HG03095 (cell line): ENCODE results near the gene CDC25B.
A peak's percentile ranks its signal among the peaks of the same experiment; 100 is the strongest.

ENCODE experiments used
- ATAC-seq: cut with Tn5 transposase; IDR thresholded peaks from one replicate; pipeline ENCODE4 v1.9.1; 2021; ENCODE audit warnings: moderate library complexity; ENCODE audit not compliant: unreplicated experiment

Gene CDC25B

DNA sequence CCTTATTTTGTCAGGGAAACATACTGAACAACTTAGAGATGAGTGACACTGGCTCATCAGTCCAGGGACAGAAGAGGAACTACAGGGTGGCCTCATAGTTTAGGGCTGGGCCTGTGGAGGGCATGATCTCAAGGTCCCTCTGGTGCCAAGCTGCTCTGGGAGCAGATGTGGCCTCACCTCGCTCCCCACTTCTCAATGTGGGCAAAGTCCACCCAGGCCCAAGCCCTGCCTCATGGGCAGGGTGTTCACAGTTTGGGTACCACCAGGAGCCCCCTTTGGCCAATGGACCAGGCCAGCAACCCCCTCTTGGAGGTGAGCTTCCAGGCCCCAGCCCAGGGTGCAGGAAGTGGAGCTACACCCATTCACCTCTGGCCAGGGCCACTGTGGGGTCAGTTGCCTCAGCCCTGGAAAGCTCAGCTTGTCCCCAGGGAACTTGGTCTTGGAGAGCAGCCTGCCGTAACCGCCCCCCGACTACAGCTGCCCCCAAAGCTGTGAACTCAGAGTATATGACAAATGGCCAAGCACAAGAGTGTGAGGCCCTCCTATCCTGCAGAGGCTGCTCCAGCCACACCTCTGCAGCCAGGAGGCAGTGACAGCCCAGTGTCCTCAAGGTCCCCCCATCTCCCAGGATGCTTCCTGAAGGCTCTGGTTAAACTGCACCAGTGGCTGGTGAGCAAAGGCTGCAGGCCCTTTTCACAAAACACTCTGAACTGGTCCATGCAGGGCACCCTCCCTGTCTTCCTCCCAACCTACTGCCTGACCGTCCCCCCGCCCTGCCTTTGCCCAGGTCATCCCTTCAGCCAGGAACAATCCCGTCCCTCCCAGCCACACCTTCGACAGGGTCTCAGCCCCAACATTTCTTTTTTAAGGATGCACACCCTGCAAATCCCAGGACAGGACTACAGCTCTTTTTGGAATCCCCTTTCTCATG lies 32.2 kb upstream of the CDC25B start:
- ATAC-seq: no peak

DNA sequence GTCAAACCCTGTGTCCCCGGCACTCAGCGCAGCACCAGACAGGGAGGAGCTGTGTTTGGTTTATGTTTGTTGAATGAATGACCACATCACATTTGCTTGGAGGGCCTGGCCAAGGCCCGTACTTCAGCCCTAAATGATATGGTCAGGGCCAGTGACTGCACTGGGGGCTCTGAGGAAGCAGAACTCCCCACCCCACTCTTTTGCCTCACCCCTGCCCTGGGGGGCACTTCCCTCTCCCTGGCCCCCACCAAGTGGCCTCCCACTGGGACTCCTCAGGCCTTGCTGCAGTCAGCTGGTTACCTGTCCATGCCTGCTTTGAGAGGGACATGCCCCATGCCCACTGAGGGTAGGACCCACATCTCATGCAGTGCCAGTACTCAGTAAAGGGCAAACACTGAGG lies 31.5 kb upstream of the CDC25B start:
- ATAC-seq: no peak

DNA sequence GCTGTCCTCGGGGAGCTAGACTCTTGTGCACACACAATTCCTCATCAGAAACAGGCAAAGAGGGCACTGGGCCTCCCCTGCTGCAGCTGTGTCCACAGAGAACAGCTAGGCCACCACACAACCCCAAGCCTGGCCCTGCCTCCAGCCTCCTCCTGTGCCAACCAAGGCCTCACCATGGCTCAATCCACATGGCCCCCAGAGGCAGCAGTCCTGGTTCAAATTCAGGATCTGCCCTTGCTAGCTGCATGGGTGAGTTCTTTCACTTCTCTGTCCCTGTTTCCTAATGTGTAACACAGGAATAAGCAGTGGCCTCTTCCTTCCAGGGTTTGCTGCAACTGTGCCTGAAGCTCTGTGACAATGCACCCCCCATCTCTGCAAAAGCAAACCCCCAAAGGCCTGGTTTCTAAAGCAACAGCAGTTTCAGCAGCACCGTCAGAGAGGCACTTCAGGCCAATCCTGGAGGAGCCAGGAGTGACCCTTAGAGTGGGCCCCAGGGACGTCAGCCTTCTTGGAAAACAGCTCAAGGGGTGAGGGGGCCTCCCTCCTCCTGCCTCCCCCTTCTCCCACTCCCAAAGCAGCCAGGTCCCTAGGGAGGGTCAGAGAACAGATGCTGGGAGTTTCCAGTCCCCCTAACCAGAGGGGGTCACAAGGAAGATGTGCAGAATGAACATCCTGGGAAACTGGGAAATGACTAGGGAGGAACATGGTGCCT lies 30.8 kb upstream of the CDC25B start:
- ATAC-seq: no peak

DNA sequence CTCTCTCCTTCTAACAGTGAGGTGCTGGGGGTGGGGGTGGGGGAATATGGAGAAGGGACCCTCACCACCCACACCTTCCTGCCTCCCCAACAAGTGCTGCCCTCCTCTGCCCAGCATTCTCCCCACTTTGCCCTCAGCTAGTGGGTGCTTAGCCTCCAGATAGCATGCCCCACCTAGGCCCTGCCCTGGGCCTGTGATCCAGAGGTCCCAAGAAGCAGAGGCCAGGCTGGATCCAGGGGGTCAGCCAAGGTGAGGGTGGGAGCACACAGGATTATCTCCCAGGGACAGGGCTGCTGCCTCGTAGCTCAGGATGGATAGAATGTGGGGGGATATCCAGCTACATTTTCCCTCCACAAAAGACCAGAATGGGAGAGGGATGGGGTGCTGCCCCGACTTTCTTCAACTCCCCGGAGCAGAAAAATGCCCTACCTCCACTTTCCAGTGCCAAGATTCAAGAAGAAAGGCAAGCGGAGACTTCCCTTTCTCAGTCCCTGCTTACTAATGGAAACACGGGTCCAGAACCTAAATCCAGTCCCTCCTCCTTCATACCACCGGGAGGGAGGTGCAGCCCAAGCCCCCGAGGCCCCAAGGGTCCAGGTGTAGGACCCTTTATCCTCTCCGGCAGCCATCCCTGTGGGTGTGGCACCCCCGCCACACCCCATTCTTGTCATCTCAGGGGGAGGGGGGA lies 29.5 kb upstream of the CDC25B start:
- ATAC-seq: no peak

DNA sequence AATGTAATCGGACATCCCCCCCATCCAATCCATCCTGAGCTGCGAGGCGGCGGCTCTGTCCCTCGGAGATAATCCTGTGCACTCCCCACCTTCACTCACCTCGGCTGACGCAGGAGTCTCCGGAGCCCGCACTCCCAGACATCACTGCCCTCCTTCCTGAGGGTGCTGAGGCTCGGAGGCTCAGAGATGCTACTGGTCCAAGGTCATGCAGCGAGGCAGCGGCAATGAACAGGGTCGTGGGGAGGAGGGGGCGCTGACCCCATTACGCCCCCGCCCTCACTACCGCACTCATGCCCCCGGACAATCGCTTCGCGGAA lies 29.0 kb upstream of the CDC25B start:
- no peak for ATAC-seq

DNA sequence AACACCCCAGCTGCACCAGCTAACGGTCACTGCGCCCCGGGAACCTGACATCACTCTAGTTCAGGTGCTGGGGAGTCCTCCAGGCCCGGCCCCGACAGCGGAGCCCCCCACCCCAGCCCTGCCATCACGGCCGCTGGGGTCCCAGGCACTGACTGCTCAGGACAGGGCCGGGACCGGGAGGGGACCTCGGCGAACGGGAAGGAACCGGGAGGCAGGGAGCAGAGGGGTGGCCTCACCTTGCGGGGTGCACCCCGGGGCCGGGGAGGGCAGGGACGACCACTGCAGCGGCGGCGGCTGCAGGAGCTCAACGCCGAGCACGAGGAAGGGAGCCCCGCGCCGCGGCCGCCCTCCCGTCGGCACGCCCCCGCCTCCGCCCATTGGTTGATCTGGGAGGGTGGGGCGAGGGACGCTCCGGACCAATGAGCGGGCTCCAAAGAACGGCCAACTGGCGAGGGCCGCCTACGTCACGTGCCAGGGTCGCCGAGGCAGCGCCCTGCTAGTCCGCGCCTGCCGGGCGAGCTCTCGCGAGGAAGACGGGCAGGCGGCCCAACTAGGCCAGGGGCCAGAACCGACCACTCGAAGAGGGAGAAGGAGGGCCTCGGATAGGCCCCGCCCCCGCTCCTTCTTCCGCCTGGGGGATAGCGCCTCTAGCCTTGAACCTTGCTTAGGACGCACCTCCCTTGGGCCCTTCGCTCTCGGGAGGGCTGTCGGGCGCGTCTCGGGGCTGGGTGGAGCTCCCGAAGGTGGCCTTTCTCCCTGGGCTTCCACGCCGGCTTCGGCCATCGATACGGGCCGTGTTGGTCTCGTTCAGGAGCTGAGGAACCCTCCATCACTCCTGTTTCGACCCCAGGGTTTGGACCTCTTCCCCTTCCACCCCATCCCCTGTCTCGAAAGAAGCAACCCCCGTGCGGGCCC lies 28.4 kb upstream of the CDC25B start, which contains the start of gene ADISSP:
Gene ADISSP, minus strand, starts transcription at position 327 of the 915 bp plus-strand sequence. CDS start 7,653 bp downstream, outside the sequence.
- ATAC-seq: peak; percentile 91

DNA sequence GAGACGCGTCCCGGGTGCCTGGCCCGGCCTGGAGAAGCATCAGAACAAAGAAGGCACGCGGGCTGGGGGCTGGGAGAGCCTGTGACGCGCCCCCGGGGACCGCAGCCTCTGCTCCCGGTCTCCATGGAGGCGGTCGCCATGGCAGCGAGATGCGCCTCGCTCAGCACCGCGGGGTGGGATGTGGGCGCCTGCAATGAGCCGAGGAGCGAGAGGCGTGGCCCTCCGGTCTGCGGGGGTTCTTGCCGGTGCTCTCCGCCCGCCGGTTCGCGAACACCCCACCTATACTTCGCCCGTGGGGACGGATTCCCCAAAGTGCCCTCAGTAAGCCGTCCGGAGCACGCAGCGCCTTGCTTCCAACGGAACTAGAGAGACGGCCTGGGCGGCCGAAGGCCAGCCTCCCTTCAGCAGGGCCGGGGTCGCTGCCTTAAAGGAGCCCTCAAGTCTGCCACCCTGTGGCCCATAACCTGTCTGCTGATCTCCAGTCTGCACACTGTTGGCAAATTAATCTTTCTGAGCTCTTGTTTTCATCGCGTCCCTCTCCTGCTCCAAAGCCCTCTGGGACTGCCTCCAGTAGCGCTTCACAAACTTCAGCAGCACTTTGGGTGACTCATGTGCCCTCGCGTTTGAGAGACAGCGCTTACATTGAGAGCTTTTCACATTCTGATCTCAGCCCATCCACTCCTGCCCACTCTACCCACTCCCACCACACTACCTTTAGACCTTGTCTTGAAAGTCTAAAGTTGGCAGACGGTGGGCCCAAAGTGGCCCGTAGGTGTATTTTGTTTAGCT lies 27.6 kb upstream of the CDC25B start:
- ATAC-seq: peak; percentile 31

DNA sequence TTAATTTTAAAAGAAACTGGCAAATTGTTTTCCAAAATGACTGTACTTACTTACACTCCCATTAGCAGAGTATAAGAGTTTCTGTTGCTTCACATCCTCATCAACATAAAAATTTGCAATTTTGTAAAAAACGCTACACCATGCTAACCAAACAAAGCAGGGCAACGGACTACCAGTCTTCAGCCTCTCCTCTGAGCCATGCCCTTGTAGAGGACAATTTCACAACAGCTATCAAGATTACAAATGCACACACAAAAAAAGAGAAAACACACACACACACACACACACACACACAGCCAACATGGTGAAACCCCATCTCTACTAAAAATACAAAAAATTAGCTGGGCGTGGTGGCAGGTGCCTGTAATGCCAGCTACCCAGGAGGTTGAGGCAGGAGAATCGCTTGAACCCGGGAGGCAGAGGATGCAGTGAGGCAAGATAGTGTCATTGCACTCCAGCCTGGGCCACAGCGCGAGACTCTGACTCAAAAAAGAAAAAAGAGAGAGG lies 24.5 kb upstream of the CDC25B start:
- ATAC-seq: no peak

DNA sequence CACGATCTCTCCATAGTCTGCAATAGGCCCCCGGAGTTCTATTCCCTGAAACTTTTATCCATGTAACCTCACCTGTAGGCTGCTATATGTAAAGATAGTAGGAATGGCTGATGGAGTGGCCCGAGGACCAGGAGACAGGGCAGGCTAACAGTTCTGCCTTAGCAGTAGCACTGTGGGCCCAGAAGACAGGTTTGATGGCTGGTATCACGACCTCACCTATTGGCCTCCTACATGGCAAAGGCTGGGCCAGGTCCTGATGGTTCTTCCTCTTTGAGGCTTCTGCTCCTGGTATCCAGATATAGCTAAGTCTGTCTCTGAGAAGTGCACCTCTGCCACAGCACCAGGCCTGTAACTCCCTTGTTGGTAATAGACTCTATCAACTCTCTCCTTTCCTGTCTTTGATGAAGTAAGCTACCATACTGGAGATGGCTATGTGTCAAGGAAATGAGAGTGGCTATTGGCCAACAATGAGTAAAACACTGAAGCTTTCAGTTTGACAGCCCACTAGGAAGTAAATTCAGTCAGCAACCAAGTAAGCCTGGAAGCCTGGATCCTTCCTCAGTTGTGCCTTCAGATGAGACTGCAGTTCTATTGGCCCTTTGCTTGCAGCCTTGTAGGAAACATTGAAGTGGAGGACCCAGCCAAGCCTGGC lies 20.5 kb upstream of the CDC25B start:
- ATAC-seq: no peak

DNA sequence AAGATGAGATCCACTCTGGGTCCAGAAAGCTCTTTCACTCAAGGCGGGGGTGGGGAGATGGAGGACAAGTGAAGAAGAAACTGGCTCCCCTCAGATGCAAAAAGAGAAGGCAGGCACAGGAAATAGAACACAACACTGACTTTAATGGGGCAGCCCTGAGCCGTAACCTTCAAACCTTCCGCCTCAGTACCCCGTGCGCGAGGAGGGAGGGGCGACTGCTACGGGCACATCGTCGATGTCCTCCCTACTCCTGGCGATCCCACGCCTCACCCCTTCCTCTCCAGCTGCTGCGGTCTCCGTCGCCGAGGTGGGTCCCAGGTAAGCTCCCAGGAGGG lies 18.8 kb upstream of the CDC25B start:
- no peak for ATAC-seq

DNA sequence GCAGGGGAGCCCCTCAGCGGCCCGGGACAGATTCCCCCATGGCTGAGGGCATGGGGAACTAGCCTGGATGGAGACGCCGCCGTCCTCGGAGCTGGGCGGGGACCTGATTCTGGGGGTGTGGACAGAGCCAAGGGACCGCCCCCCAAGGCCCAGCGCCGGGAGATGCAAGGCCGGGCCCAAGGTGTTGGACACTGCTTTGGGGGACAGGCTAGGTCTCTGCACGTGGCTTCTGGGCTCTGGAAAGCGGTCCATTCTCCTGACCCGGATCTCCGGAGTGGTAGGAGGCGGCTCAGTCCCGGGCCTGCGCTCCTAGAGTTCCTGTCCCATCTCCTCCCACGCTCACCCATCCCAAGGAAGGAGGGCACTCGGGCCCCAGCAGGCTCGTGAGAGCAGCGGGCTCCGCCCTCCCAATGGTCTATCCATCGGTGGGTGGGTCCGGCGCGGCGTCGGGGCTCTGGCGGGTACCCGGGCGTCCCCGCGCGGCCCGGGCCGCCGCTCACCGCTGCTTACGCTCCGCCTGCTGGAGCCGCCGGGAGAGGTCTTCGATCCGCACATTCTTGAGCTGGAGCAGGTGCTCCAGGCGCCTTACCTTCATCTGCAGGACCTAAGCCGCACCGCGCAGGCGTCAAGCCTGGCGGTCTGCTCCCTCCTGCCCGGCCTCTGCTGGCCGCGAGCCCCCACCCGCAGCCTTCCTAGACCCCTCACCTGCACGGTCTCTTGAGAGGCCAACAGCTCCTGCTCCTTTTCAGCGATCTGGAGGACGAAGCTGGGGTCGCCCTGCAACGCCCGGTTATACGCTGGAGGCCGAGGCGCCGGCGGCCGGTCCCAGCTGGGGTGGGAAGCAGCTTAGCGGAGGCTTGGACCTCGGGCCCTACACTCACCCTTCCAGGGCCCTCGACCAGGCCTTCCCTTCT lies 18.1 kb upstream of the CDC25B start:
- no peak for ATAC-seq

DNA sequence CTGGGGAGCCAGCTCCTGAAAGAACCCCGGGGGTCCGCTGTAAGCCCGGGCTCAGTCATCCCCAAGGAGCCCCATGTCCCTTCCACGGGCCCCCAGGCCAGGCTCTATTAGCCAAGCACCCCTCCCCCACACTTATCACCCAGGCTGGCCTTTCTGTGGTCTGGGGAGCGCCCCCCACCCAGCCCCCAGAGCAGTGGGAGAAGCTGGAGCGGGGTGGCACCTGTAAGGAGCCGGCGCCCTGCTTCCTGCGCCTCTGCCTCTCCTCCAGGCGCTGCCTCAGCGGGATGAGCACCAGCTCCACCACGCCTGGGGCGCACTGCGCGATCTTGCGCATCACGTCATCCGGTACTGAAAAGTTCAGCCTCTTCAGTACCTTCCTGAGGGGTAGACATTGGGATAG lies 17.1 kb upstream of the CDC25B start:
- ATAC-seq: no peak

DNA sequence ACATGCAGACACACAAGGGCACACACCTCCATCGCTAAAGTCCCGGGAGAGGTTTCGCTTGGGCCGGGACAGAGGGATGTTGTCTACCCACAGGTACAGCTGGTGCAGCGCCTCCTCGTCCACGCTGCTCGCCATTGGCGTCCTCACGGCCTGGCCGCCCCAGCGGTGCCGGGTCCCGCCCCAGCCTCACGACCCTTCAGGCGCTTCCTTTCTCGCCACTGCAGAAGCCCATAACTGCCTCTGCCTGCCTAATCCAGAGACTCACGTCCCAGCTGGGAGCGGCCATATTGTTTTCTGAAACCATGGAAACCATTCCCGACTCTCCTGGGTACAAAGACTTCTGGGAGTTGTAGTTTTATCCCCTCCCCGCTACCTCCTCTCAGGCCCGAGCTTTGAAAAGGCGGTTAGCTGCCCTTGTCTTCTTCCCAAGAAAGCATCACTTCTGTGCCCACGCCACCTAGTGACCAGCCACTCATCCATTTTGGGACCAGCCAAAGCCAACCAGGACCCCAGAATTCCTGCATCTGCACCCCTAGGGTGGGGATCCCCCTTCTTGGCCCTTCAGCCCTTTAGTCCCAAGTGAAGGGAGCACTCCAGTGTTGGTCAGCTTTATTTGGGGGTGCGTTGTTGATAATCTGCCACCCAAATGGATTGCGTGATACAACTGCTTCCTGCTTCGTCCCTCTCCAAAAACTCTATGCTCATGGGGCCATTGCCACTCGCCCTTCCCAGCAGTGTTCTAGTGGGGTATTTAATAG lies 14.8 kb upstream of the CDC25B start, which contains the start of gene SPEF1:
Gene SPEF1, minus strand, starts transcription at position 296 of the 758 bp plus-strand sequence. Its CDS starts 161 bp downstream, at position 135.
- ATAC-seq: peak; percentile 45

DNA sequence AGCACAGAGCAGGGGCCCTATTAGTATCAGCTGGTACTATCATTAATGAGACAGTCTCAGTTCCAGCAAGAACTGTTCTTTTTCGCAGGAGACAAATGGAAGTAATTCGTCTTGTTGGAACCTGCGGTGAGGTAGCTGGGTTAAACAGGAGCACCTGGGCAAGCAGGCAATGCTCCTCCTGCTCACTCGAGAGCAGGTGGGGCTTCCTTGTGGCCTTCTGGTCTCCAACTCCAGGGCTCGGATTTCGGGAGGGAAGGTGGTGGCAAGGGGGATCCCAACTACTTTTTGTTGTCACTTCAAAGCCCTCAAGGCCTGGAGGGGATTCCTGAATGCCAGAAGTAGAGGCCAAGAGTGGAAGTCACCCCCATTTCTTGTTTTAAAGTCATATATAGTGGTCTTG lies 13.5 kb upstream of the CDC25B start:
- no peak for ATAC-seq

DNA sequence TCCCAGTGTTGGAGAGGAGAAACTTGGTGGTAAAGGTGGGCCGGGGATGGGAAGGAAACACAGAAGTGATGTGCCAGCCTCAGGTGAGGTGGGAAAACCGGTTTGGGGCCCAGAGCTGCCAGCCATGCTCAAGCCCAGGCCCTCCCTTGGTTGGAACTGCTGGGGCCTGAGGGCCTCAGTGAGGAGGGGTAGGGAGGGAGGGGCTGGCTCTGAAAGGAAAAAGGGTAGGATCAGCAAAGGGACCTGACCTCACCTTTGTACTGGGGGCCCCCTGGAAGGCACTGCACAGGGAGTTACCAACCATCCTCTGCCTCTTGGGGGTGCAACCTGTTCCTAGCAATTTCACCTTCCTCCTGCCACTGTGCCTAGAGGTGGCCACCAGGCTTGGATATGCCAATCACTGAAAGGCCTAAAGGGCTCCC lies 13.0 kb upstream of the CDC25B start:
- ATAC-seq: no peak

DNA sequence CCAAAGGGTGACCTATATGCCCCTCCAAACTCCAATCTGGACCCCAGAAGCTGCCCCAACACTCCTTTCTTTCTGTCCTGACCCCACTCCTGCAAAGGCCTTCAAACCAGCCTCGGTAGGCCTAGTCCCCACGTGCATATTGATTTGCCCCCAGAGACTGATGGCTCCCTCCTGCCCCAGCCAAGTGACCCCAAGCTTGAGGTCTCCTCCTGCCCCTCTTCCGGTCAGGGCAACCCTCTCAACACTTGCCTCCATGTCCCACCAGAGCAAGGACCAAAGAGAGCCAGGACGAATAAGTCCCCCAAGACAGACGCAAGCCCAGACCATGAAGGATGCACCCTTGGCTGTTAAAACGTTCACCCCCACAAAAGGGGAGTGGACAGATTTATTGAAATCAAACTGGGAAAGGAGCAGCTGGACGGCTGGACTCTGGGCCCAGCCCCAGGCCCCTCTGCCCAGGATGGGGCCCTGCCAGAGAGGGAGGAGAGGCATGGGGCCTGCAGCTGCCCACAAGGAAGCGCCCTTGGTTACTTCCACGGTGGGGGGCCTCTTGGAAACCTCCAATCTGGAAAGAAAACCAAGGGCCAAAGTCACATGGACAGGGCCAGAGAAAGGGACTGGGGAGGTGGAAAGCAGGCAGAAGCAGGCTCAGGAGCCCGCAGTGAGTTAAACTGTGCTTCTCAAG lies 12.5 kb upstream of the CDC25B start:
- ATAC-seq: no peak
